ENCODE results near the gene ERG.

ERG gene

GRCh38 chr21:38434913-38435533 is 63.3 kb downstream of the ERG start:
- no peak for DNase-seq (ENCODE audit: low spot score)

DNA sequence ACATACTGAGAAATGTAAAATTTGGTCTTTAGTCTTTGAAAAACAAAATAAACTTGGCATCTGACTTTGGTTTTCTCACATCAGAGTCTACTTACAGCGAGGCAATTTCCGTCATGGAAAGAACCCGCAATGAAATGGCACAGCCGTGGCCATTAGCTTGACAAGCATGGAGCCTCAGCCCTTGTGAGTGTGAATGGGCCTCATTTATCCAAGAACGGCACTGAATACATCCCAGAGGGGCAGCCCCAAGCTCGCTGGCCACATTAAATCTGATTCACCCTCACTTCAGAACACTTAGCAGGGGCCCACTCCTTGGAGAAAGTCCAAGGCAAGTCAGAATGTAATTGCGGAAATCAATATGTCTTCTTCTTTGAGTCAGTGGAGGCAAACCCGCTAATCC is 64.8 kb downstream of the ERG start:
- no peak for DNase-seq (ENCODE audit: low spot score)

GRCh38 chr21:38430401-38430984 is 67.8 kb downstream of the ERG start:
- no peak for DNase-seq (ENCODE audit: low spot score)

DNA sequence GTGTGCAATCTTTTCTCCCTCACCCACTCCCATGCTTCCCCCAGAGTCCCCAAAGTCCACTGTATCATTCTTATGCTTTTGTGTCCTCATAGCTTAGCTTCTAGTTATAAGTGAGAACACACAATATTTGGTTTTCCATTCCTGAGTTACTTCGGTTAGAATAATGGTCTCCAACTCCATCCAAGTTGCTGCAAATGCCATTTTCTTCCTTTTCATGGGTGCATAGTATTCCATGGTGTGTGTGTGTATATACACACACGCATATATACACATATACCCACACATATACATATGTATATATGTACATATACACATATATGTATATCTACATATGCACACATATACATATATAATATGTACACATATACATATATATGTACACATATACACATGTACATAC is 69.3 kb downstream of the ERG start:
- DNase-seq (ENCODE audit: low spot score), result no peak

DNA sequence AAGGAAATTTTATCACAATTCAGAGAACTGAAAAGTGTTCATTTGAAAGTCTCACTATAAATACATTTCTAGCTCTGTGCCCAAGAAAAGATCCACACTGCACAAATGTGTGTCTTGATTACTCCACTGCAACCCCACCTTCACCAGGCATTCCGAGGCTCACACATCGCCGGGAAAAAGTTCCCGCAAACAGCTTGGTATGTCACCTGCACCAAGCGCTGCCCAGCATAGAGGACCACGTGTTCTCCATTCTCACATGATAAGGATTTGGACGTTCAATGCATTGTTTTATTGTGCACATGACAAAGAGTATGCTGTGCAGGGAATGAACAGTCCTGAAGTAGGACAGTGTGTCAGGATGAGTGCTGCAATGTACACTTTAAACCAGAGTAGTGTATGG is 70.1 kb downstream of the ERG start:
- no peak for DNase-seq (ENCODE audit: low spot score)

DNA sequence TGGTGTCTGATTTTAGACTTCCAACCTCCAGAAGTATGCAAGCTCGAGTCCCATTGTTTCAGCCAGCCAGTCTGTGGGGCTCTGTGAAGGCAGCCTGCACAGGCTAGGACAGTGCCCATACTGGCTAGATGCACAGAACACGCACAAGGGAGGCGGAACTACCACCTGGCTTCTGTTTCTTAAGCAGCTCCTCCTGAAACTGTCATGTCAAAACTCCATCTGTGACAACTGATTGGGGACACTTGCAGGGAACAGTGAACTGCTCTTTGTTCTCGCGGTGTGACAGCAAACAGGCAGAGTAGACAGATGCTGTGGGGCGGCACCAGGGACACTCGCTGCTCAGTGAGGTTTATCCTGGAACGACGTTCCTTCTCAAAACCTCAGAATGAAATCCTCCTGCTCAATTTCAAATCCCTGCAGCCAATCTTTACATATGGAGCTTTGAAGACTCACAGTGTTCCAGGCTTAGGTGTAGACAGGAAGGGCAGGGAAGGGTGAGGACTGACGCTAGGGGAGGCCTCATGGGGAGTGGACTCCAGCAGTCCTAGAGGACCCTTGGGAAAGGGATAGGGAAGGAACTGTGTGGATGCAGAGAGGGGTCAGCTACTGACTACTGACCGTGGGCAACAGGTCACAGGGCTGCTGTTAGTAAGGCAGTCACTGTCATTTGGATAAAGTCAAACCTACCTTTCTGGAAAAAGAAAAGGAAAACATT is 73.8 kb downstream of the ERG start:
- DNase-seq (ENCODE audit: low spot score), result no peak

- no peak for DNase-seq (ENCODE audit: low spot score)
Observed at GRCh38 chr21:38422082-38422481, 76.2 kb downstream of the ERG start.

DNA sequence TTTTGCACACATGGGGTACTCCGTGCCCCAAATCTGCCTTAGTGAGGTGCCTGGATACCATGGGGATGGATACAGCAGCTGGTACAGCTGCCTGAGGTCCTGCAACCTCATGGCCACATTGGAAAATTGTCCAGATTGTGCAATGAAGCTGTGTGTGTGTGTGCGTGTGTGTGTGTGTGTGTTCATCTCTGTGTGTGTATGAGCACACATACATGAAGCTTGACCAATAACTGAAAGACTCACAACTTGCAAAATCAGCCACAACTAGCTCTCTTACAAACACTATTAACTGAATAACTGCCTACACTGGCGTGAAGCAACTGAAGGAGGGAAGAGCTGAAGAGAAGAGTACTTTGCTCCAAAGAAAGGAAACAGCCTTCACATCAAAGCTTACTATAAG is 78.1 kb downstream of the ERG start:
- DNase-seq (ENCODE audit: low spot score), result no peak

GRCh38 chr21:38417726-38418125 is 80.6 kb downstream of the ERG start:
- no peak for DNase-seq (ENCODE audit: low spot score)

DNA sequence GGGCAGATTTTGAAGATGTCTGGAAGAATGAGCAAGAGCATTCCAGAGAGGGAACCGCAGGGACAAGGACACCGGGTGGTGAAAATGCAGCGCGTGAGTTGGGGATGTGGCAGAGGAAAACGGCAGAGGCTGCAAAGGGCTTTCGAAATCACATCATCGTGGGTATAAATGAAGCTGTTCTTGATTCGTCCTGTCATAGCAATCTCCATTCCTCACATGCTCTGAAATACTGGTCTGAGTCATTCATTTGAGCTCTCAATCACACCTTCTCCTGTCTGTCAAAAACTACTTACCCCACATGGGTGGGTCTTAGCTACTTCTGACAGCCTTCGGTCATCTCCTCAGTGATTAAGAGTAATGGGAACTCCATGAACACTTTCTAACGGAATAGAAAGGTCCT is 81.5 kb downstream of the ERG start:
- DNase-seq (ENCODE audit: low spot score), result no peak

- DNase-seq (ENCODE audit: low spot score), result no peak
Observed at GRCh38 chr21:38413958-38414548, 84.2 kb downstream of the ERG start.

DNA sequence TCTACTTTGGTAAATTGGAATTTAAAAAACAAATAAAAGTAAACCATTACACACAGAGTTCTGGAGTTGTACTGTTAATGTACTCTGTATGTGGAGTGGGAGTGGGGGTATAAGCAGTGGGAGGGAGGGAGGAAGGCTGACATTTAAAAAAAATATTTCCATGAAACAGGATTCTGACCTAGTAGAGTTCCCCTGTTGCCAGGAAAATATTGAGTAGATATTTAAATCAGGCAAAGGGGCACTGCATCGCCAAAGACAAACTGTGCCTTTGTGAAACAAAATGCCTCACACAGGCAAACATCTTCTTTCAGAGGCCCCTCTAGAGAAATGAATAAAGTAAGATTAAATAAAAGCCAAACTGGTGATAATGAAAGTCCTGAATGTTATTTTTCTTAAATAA is 87.8 kb downstream of the ERG start:
- no peak for DNase-seq (ENCODE audit: low spot score)

- no peak for DNase-seq (ENCODE audit: low spot score)
Observed at GRCh38 chr21:38409907-38410306, 88.4 kb downstream of the ERG start.

DNA sequence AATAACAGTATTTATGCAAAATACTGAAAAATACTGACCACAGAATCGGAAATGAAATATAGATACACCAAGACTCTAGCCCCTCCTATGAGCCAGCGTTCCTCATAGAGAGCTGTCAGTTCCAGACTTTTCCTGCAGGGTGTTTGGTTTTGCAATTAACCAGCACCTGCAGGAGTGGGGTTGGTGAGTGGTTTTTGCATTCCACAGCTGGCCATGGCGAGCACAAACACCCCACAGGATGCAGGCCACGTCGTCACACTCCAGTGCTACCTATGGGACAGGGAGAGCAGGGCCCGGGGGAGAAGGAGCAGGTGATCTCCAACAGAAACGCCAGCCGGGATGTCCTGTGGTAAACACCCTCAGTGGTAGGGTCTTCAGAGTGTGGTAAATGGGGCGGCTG is 94.1 kb downstream of the ERG start:
- no peak for DNase-seq (ENCODE audit: low spot score)

DNA sequence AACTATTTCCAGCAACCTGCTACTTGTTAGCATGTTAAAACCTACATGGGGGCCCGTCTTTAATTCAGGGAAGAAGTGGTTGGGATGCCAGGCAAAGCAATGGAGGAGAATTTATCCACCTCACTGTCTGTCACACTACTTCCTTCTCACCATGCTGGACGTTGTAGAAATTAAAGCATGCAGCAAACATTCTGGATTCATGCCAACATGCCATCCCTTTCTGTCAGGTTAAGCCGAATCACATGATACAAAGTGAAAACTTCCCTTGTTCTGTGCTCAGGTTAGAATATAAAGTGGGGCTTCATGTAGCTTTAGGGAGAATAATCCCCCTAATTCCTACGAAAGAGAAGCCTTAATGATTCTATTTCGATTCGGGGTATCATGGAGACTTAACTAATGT is 95.5 kb downstream of the ERG start:
- DNase-seq (ENCODE audit: low spot score), result no peak

GRCh38 chr21:38402291-38402690 is 96.0 kb downstream of the ERG start:
- DNase-seq (ENCODE audit: low spot score), result no peak

DNA sequence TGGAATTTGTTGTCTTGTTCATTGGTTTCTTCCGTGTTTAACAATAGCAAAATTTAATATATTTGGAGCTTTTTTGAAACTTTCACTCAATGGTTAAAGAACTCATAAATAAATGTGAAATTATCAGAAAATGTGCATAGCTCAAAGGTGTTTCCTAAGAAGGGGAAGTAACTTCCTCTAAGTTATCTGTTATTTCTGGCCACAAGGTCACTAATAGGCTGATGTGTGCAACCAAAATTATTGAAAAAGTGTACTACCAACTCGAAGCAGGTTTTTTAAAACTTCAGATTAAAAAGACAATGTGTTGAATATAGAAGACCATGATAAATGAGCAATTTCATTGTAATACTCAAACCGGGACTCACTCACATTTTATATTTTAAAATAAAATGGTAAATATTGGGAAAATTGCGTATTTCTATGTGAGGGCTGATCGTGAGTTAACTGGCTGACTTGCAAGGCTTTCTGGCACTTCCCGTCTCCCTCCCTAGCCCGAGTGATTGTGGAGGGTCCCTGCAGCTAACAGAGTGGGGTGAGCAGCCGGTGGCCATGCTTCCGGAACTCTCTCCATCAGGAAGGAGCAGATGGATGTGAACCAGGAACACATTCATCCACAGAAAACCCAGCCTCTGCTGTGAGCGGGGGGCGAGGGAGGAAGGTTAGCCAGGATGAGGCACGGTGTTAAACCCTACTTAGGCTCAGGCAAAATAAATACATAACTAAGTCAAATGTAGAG is 96.9 kb downstream of the ERG start:
- no peak for DNase-seq (ENCODE audit: low spot score)

- no peak for DNase-seq (ENCODE audit: low spot score)
Observed at GRCh38 chr21:38400195-38400919, 97.9 kb downstream of the ERG start.

DNA sequence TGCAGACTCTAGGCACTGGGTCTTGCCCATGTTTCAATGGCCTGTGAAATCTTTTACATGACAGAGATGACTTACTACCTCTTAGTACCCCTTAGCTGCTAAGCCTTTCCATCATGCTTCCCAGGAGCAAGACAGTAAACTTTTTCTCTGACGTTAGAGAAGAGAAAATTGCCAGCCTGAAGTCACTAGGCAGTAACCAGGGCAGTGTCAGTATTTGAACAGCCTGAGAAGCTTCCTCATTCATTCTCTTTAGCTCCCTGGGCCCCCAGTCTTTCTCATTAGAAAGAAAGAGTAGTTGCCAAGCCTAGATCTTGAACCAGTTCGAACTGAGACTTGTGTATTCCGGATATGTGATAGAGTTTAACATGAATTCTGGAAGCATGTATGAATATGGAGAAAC is 99.2 kb downstream of the ERG start:
- no peak for DNase-seq (ENCODE audit: low spot score)

DNA sequence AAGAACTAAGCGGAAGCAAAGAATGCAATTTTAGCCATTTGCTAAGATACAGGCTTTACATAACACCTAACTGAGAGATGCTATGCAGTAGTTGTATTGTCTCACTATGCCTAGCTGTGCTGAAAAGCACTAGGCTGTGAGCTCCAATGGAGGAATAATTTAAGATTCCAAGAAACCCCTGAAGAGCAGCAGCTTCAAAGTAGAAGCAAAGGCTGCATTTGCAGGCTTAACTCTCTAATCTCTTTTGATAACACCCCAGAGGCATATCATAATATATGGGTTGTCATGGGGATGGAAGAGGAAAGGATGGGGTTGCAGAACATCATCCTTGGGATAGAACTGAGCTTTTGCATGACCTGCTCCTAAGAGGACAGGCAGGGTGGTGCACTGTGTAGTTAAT is 102.0 kb downstream of the ERG start:
- DNase-seq (ENCODE audit: low spot score), result no peak

GRCh38 chr21:38395581-38395980 is 102.7 kb downstream of the ERG start:
- DNase-seq (ENCODE audit: low spot score), result no peak

DNA sequence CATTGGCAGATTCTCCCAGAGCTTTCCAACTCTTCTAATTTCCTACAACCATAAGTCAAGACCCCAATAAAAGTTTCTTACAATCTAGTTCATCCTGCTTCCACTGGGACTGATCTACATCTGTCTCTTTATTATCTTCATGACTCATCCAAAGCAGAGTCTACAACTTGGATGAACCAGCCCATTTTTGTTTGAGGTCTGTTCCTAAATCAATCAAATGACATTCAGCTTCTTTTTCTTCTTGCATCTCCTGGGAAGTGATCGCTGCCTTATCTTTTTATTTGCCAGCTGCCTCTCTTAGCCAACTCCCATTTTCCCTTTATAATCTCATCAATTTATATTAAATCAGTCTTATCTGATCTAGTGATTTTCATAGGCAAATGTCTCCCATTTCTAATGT is 105.6 kb downstream of the ERG start:
- no peak for DNase-seq (ENCODE audit: low spot score)
